ENCODE results near the gene SPAG6. TPM values are rescaled to one million over a fixed set of nuclear protein-coding genes. Genes with fewer than 3 reads are reported as not detected.
"Not testable (repeated sequence)": the region's sequence is repeated elsewhere in the genome, so short reads cannot be mapped to it uniquely, and the experiment has no call there.

SPAG6 gene
- total RNA-seq, 1 donor from 2014 or later = not detected

DNA sequence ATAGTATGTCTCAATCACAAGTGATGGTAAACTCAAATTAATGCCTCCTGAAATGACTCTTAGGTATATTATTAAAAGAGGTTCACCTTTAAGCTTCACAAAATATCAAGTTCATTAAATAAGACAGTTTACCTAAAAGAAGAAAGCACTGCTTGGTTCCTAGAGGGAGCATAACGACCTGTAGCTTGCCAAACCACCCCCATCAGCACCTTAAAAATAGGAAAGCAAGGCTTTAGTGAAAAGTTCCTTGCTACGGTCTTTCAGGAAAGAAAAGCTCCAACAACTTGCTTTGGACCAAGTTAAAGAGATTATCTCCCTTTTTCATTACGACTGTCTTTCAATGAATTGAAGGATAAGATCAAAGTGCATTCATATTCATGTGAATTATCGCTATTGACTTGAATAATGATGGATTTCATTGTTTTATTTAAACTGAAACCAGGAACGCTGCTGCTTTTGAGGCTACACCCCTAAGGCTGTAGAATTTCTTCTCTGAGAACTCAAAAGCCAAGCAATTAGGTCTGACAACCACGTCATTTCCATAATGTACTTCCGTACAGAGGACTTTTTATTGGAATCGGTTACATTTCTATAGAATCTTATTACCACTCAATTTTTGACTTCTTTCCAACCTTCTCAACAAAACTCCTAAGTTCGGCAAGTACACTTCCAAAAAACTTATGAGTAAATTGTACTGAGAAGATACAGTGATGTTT, 7.0 kb upstream of the SPAG6 start:
- DNase-seq (no peak), ATAC-seq (ENCODE audit: poor library complexity) (no peak)
- intact Hi-C loops (cut with DNase I) = no loop called here

DNA sequence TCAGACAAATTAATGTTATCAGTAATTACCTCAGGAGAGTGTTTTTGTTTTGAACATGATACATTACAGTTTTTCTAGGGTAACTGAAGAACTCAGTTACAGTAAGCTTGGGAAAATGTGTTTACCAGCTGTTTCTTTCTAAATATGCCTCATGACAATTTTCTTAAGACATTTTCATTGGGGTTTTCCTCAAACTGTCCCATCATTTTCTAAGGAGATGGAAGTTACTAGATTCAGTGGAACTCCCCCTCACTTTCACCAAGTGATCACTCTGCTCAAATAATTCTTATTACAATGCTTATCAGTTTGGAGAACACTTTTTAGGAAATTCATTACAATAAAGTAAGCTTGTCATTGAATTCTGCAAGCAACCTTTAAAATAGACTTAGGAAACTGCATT, 6.4 kb upstream of the SPAG6 start:
- DNase-seq (no peak), ATAC-seq (ENCODE audit: poor library complexity) (no peak)
- intact Hi-C loops (cut with DNase I) = no loop called here

DNA sequence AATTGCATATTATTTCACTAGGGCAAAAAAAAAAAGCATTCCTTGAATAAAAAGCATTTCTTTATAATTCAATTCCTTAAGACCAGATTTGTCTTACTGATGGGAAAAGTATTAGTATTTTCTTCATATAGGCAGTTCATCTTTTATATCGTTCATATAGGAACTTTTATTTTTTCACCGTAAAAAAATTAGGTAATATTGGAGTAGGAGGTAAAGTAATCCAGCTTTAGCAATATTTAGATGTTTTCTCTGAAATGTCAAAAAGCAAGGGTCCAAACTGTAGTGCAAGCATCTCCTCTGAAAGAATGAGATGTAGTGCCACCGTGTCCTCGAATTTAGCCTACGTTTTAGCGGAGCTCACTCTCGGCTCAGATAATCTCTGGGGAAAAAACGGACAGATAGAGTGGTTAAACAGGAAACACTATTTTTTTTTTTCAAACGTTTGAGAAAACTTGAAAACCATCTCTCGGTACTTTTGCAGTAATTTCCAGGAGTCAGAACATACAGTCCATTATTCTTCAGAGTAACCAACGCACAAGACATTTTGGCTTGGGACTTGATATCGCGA, 5.5 kb upstream of the SPAG6 start:
- no peak for DNase-seq
- no peak for ATAC-seq (ENCODE audit: poor library complexity)
- intact Hi-C loops (cut with DNase I) = no loop called here

DNA sequence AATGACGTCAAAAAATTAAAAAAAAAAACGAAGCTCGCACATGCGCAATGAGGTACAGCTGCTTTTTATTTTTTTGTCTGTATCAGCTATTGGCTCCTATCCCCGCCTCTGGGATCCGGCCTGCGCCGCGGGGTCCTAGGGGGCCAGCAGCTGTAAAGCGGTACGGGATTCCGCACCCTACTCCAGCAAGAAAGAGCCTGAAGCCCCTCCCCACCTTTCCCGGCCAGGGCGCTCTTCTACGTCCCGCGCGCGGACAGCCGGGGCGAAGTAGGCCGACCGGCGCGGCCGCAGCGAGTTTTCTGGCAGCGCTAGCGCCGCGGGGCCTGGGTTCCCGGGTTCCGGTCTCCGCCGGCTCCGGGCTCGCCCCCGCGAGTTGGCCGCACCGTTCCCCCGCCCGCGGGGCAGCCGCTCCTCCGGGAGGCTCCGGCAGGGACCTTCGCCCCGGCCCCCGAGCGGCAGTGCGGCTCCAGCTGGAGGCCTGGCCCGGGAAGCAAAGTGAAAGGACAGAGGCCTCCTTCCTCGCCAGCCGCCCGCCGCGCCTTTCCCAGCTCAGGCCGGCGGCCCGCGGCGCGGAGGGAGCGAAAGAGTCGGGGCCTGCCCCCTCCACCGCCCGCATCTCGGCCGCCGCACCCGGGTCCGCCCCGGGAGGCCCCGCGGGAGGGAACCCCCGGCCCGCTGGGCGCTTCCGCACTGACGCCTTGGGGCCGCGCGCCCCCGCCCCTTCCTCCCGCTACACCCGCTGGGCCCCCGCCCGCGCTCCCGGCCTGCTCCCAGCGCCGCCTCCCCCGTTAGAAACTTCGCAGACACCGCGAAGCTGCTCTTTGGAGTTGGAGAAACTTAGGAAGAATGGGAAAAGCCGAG, 4.7 kb upstream of the SPAG6 start:
- ATAC-seq (ENCODE audit: poor library complexity) (peak; percentile 86), DNase-seq (peak; percentile 75)

DNA sequence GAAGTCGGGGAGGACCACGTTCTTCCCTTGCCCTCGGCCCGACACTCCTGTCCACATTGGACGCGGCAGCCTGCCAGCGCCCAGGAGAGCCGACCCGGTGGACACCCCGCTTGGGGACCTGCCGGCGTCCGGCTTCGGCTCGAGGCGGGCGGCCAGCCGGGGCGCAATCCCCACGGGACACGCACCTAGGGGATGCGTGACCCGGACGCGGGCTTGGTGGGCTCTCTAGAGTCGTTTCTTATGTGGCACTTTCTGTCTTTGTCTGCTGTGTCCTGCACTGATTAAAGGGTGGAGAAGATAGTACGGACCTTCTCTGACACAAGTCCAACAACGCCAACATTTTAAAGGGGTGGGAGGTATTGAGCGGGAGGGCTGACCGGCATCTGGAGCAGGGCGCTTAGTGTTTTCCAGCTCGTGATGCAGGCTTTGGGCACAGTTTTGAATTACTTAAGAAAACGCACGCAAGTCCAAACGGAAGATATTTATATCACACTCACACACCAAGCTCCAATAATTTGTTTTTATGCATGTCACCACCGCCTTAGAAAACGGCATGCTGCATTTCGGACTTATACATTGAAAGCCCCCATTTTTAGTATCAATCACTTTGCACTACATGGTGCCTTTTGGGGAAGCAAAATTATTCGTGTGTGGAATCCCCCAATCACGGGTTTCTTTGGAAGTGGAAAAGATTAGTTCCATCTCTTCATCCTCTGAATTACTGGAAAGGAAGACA, 3.9 kb upstream of the SPAG6 start:
- DNase-seq (no peak), ATAC-seq (ENCODE audit: poor library complexity) (peak; percentile 35)
- intact Hi-C loops (cut with DNase I) = no loop called here

More for the DNA sequence above, 4.7 kb upstream of the SPAG6 start:
- intact Hi-C loops (cut with DNase I) = no loop called here

DNA sequence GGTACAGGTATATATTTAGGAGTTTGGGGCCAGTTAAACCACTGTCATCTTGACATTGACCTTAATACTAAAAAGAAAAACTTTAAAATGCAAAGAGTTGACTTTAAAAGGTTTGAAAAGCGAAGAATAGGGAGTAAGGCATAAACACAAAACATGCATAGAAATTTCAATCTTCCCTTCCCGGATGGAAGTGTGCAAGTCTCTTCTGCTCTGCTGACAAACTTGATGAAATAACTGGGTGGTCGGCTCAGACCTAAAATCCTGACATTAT, 3.4 kb upstream of the SPAG6 start:
- ATAC-seq (ENCODE audit: poor library complexity) = no peak
- intact Hi-C loops (cut with DNase I) = no loop called here

DNA sequence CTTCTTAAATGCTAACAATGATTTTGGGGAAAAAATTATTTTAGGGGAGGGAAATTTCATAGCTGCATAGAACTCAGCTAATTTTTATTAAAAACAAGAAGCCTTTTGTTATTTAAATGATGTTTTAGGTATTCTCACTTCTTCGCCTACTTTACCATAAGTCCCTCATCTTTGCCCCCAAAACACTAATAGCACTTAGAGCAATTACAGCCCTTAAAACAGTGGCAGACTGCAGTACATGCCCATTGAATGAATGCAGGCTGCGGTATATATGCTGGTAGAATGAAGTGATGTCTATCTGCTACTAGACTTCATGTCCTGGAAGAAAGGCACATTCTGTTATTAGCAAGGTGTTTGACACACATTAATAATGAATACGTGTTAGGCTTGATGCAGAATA, 2.9 kb upstream of the SPAG6 start:
- DNase-seq (no peak), ATAC-seq (ENCODE audit: poor library complexity) (no peak)
- intact Hi-C loops (cut with DNase I) = no loop called here

More for the DNA sequence above, 3.4 kb upstream of the SPAG6 start:
- DNase-seq = no peak

DNA sequence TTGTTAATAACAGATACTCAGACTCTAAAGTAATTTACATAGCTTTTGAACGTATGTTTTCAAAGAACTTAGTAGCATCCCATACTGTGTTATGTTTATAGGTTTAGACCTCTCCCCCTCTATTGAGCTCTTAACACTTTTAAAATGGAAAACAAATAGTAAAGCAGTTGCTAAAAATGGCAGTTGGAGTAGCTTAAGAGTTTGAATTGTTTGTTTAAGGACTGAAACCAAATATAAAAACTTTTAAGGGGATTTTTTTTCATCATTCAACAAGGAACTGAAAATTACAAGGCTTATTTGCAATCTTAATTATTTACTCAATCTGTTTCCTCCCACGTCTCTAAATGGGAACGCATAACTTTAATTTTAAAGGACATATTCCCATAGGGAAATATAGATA, 1.6 kb upstream of the SPAG6 start:
- ATAC-seq (ENCODE audit: poor library complexity) (no peak), DNase-seq (no peak)
- intact Hi-C loops (cut with DNase I) = no loop called here

DNA sequence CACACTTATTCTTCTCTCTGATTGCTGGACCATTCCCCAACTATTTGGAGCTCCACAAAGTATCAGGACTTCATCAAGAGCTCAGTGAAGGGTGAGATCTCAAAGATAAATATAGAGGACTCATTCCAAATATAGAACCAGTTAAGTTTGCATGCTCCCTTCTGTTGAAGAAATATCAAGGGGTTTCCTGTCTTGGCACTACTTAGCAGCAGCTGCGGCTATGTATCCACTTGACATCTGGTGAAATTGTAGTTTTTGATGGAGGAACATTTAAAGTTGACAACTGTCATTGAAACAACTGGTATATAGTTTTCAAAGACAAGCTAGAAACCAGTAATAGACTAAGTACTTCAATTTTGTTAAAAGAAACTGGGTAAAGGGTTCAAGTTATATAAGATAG, 1.0 kb upstream of the SPAG6 start:
- no peak for DNase-seq
- intact Hi-C loops (cut with DNase I) = no loop called here
- no peak for ATAC-seq (ENCODE audit: poor library complexity)

DNA sequence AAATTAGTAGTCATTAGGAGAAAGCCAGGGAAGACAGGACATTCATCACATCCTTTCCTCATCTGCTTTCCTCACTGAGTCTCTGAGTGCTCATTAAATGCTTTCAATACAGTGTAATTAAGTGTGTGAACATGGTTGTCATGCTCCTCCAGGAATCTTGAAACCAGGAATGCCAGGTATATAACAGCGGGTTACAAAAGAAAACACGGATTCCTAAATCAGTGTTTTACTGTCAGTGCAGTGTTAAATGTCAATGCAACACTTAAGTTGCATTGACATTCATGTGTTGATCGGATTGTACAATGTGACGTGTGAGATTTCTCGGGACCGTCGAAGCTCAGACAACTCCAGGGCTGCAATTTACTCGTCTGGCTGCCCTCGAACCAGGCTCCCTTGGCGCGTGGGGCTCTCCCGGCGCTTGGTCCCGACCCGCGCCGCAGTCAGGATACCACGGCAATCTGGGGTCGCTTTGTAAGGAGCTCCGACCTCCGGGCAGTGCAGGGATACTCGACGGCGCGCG, 455 bp upstream of the SPAG6 start:
- DNase-seq = no peak
- no peak for ATAC-seq (ENCODE audit: poor library complexity)
- intact Hi-C loops (cut with DNase I) = no loop called here

DNA sequence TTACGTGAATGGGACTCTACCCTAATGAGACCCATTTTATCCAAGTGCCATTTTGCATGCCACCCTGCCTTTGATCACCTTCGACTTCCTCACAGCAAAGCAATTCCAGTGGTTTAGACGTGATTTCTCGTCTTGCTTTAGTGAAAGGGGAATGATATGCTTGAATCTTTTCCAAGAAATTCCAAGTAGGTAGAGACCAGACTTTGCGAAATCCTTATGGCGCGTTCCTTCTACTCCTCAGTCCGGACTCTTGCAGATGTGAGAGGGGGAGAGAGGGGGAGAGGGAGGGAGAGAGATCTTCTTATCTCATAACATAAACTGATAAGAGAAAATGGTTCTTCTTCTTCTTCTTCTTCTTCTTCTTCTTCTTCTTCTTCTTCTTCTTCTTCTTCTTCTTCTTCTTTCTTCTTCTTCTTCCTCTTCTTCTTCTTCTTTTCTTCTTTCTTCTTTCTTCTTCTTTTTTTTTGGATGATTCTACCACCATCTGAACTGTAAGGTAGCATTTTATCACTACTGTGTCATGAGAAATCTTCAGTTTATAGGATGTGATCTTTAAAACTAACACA, 883 bp downstream of the SPAG6 start:
- intact Hi-C loops (cut with DNase I) = no loop called here
- DNase-seq (no peak), ATAC-seq (ENCODE audit: poor library complexity) (no peak)

DNA sequence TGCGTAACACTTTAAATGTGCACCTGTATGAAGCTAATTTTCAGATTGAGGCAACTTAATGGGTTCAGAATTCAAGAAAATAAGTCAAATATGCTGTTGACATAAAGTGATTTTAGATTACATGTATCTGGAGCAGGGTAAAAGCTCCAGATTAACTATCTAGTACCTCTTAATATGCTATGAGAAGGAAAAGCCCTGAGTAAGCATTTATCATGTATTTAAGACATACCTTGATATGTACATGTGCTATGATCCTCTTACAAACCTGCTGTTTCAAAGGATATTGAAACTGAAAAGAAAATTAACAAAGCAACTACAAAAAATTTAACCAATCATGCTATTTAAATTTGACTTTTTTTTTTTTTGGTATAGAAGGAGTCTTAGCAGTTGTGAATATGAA, 4.5 kb downstream of the SPAG6 start:
- ATAC-seq (ENCODE audit: poor library complexity) (no peak), DNase-seq (no peak)
- intact Hi-C loops (cut with DNase I) = no loop called here

DNA sequence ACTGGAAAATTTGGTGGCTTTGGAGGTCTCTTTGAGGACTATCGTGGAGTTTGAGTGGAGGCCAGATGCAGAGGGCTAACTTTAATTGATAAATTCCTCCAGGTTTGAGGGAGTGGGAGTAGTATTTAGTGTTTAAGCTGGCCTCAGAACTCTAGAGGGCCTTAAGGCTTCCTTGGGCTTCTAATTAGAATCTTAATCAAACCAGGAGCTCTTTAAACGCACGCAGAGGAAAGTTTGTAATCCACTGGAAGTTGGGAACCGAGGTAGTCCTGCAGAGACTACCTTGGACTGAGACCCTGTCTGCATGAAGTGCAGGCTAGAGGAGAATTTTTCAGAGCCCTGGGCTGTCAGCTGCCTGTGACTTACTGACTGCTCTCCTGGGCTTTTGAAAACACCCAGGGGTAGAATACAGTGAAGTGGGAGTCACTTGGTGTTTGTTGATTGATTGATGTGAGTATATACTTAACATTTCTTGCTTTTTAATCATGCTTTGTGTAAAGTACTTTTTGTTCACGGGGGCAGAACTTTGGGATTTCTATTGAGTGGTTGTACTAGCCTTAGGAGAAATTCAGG, 5.9 kb downstream of the SPAG6 start:
- intact Hi-C loops (cut with DNase I) = no loop called here
- DNase-seq = no peak
- no peak for ATAC-seq (ENCODE audit: poor library complexity)

DNA sequence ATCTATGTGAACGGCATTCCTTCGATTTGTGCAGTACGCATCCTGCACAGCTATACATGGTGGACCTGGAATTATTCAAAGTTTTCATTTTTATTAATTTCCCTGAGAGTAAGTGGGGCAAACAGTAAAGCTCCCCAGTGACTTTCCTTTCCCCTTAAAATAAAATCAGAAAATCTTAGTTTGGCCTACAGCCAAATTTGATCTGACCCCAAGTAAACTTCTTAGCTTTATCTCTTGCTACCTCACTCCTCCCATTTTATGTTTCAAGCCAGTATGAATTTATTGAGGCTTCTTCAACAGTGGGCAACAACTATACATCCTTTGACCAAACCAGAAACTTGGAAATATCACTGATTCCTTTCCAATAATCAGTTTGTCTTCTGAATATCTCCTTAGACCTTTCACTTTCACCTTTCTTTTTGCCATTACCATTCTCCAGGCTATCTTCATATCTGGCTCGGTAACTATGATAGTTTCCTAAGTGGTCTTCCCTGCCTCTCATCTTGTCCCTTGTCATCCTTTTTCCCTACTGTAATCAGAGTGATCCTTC, 11.1 kb downstream of the SPAG6 start:
- intact Hi-C loops (cut with DNase I) = no loop called here
- ATAC-seq (ENCODE audit: poor library complexity) = no peak
- no peak for DNase-seq

DNA sequence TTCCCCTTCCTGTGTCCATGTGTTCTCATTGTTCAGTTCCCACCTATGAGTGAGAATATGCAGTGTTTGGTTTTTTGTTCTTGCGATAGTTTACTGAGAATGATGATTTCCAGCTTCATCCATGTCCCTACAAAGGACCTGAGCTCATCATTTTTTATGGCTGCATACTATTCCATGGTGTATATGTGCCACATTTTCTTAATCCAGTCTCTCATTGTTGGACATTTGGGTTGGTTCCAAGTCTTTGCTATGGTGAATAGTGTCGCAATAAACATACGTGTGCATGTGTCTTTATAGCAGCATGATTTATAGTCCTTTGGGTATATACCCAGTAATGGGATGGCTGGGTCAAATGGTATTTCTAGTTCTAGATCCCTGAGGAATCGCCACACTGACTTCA, 12.5 kb downstream of the SPAG6 start:
- ATAC-seq (ENCODE audit: poor library complexity); intact Hi-C loops (cut with DNase I): not testable (repeated sequence)

DNA sequence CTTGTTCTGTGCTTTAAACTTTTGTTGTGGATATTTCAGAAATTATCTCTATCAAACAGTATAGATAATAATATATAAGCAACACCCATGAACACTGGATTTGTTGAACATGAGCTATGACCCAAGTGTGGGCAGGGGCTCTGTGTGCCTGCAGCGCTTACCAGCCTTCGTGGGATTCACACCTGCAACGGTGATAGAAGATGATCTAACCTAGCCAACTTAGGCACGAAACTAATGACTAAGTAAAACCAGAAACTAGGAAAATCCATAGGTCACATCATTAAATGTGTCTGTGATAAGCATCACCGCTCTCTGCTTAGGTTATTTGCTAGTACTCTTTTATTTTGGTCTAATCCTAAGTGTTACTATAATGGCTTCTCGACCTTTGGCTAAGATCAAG, 18.0 kb downstream of the SPAG6 start:
- intact Hi-C loops (cut with DNase I) = no loop called here
- no peak for ATAC-seq (ENCODE audit: poor library complexity)
- no peak for DNase-seq

More for the DNA sequence above, 12.5 kb downstream of the SPAG6 start:
- DNase-seq = not testable (repeated sequence)

DNA sequence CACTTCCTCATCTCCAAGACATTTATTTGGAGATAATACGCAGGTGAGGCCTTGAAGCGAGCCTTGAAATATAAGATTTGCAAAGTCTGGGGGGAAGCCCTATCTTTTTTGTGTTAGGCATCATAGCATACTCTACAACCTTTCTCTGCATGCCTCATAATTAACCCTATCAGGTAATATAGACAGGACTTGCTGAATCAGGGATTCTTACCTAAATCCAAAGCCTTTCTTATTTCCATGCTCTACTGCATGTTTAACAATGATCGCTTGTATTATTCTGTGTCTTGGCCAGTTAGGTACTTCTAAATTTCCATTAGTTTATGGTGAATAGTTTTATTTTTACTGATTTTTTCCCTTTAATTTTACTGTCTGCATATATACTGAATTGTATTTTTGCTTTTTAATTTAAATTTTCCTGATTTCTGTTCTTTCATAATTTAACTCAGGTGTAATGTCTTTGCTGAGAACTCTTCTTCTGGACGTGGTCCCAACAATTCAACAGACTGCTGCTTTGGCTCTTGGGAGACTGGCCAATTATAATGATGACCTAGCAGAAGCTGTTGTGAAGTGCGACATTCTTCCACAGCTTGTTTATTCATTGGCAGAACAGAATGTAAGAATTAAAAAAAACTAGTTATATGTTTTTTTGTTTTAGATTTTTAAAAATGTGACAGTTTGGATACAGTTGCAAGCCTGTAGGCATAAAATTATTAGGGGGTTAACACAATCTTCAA, 19.3 kb downstream of the SPAG6 start:
- intact Hi-C loops (cut with DNase I) = no loop called here
- ATAC-seq (ENCODE audit: poor library complexity) (no peak), DNase-seq (no peak)

DNA sequence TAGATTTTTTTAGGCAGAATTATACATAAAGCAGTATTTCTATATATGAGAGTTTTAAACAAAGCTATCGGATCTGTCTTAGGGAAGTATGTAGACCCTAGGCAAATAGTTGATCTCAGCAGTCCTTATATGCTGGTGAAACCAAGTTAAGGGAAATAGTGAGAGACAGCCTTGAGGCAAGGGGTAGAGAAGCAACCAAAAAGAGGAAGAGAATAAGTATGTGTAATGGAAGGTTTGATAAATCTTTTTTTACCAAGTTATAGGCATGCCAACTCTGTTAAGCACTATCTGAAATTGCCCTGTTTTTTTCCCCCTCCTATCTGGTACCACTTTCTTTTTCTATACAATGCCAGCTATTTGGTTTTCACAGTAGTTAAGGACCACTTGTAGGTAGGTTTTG, 19.9 kb downstream of the SPAG6 start:
- no peak for DNase-seq
- peak; percentile 55 for ATAC-seq (ENCODE audit: poor library complexity)
- intact Hi-C loops (cut with DNase I) = no loop called here

All from Right ventricle myocardium superior (tissue), 1 donor.